ENCODE data around the gene AHI1. TPM values are rescaled to one million over a fixed set of nuclear protein-coding genes. Genes with fewer than 3 reads are reported as not detected.

Gene AHI1
- total and polyA plus RNA-seq, 2 of the 13 experiments (the other 11 are each of a cell fraction or from before 2014, with no cell fraction given) = 7.2 to 18.6 TPM

- TF ChIP-seq FOXK2 (IDR thresholded peaks at IDR 0.05) = no peak
- no peak for TF ChIP-seq HDAC6 (IDR thresholded peaks at IDR 0.05; ENCODE audit: low read depth, low read length)
- TF ChIP-seq TBX2 (CRISPR knock-in tag; IDR thresholded peaks at IDR 0.05; ENCODE audit: borderline replicate concordance) = peak; percentile 94
- TF ChIP-seq DRAP1 (CRISPR knock-in tag; IDR thresholded peaks at IDR 0.05) = peak; percentile 47; the same call in 1 of the 2 replicates
- TF ChIP-seq, protein P1, sequence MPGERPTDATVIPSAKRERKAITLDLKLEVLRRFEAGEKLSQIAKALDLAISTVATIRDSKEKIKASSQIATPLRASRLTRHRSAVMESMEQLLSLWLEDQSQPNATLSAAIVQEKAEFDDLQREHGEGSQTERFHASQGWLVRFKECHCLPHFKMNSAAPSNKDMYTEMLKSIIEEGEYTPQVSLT (CRISPR knock-in tag; IDR thresholded peaks at IDR 0.05; ENCODE audit: borderline replicate concordance, low read depth) = peak; percentile 93; the same call in 1 of the 2 replicates
- peak; percentile 57 for TF ChIP-seq GATAD2A (CRISPR knock-in tag; IDR thresholded peaks at IDR 0.05)
- no peak for TF ChIP-seq HNF4G (IDR thresholded peaks at IDR 0.05; ENCODE audit: borderline replicate concordance, low read depth, low read length)
- peak; percentile 55; the same call in 1 of the 2 replicates for TF ChIP-seq HNF4G (CRISPR knock-in tag; IDR thresholded peaks at IDR 0.05; ENCODE audit: borderline replicate concordance, low read depth)
- peak; percentile 85; the same call in 1 of the 2 replicates for TF ChIP-seq ZNF354B (CRISPR knock-in tag; IDR thresholded peaks at IDR 0.05)
- peak; percentile 97 for TF ChIP-seq CREB1 (IDR thresholded peaks at IDR 0.05)
- TF ChIP-seq CREB1 (CRISPR knock-in tag; IDR thresholded peaks at IDR 0.05) = peak; percentile 84
- TF ChIP-seq ZNF839 (CRISPR knock-in tag; IDR thresholded peaks at IDR 0.05; ENCODE audit: borderline replicate concordance) = peak; percentile 79; the same call in 1 of the 2 replicates
- TF ChIP-seq, protein P2, sequence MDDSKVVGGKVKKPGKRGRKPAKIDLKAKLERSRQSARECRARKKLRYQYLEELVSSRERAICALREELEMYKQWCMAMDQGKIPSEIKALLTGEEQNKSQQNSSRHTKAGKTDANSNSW (CRISPR knock-in tag; IDR thresholded peaks at IDR 0.05; ENCODE audit: borderline replicate concordance) = no peak; the same call in 1 of the 2 replicates
- TF ChIP-seq SP5 (CRISPR knock-in tag; IDR thresholded peaks at IDR 0.05; ENCODE audit: borderline replicate concordance, low read depth) = peak; percentile 66; the same call in 1 of the 2 replicates
- peak; percentile 87; the same call in 1 of the 2 replicates for TF ChIP-seq DZIP1 (CRISPR knock-in tag; IDR thresholded peaks at IDR 0.05)
- no peak for TF ChIP-seq ZSCAN30 (CRISPR knock-in tag; IDR thresholded peaks at IDR 0.05)
- peak; percentile 72 for TF ChIP-seq NR1H2 (CRISPR knock-in tag; IDR thresholded peaks at IDR 0.05; ENCODE audit: borderline replicate concordance, low read depth)
- no peak for TF ChIP-seq SNAI1 (CRISPR knock-in tag; IDR thresholded peaks at IDR 0.05; ENCODE audit: borderline replicate concordance)
- TF ChIP-seq SUZ12 (IDR thresholded peaks at IDR 0.05; ENCODE audit: low read depth, low read length) = no peak
- peak; percentile 76 for TF ChIP-seq ZBTB10 (CRISPR knock-in tag; IDR thresholded peaks at IDR 0.05; ENCODE audit: borderline replicate concordance)
- TF ChIP-seq RXRA (CRISPR knock-in tag; IDR thresholded peaks at IDR 0.05) = peak; percentile 86
- TF ChIP-seq REPIN1 (CRISPR knock-in tag; IDR thresholded peaks at IDR 0.05; ENCODE audit: borderline replicate concordance, low read depth) = peak; percentile 87
- TF ChIP-seq CCDC6 (CRISPR knock-in tag; IDR thresholded peaks at IDR 0.05) = 0 out of 2 replicates have a peak, but pooled peaks have one; percentile 48
- peak; percentile 94 for TF ChIP-seq ZNF772 (CRISPR knock-in tag; IDR thresholded peaks at IDR 0.05)
These were observed at the start of gene AHI1 (continued) for GRCh38 chr6:135497412-135498184.
